Panc1 (cell line): ENCODE results near the gene USP15.

ENCODE experiments used
- POLR2AphosphoS5 ChIP-seq: IDR thresholded peaks from 2 replicates; pipeline ENCODE4 v1.6.1; 2012; ENCODE audit warnings: mild to moderate bottlenecking, low read depth, low read length, moderate library complexity
- TF ChIP-seq, protein P1 (sequence below): fragments of 450-650 bp; IDR thresholded peaks from 2 replicates; pipeline ENCODE4 v1.5.1; 2017; ENCODE audit warnings: mild to moderate bottlenecking

DNA sequence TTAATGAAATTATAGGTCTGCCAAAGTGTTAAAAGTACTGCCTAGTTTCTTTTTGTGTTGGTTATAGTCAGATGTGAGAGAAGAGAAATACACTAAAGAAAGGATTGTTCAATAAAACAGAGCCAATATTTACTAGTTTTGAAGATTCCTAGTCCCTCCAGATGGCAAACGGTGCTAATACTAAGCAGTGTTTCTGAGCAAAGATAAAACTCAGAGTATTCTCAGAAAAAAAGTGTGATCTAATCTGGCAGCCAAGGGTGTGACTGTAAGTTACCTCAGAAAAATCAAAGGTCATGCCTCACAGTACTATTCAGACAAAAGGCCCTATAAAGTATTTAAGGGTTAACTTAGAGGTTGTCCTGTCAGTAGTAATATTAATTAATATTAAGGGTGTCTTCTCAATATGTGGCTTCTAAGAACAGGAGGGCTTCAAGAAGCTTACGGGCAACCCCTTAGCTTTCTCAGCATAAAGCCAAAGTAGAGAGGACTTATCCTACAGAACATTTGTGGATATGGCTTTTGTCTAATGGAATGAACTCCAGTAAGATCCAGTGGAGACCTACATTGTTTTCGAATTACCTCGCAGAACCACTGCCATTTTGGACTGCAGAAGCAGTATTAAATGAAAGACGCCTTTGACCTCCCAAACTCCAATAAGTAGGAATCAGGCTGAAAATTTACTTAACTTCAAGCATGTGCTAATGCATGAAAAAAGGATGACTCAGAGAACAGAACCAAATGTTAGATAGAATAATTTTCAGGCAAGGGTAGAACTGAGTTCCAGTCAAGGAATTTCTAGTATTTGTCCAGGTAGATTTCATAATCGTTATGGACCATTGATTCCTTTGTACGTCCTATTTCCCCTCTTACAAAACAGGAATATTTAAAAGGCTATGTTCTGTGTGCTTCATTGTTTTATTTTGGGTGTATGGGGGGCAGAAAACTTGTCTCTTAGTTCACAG is 46.6 kb downstream of the USP15 start:
- no peak for TF ChIP-seq POLR2AphosphoS5
- TF ChIP-seq, protein P1, sequence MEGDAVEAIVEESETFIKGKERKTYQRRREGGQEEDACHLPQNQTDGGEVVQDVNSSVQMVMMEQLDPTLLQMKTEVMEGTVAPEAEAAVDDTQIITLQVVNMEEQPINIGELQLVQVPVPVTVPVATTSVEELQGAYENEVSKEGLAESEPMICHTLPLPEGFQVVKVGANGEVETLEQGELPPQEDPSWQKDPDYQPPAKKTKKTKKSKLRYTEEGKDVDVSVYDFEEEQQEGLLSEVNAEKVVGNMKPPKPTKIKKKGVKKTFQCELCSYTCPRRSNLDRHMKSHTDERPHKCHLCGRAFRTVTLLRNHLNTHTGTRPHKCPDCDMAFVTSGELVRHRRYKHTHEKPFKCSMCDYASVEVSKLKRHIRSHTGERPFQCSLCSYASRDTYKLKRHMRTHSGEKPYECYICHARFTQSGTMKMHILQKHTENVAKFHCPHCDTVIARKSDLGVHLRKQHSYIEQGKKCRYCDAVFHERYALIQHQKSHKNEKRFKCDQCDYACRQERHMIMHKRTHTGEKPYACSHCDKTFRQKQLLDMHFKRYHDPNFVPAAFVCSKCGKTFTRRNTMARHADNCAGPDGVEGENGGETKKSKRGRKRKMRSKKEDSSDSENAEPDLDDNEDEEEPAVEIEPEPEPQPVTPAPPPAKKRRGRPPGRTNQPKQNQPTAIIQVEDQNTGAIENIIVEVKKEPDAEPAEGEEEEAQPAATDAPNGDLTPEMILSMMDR, result no peak
